Ramos (cell line): ENCODE data around the gene IKZF2.

ENCODE experiments used
- in situ Hi-C: fragments of 300-500 bp; cut with MboI; formaldehyde crosslinking; loops from one replicate; pipeline ENCODE4 v1.14.3; 2022; ENCODE audit warnings: low sequenced_read_pairs; ENCODE audit not compliant: unreplicated experiment

The IKZF2 gene

DNA sequence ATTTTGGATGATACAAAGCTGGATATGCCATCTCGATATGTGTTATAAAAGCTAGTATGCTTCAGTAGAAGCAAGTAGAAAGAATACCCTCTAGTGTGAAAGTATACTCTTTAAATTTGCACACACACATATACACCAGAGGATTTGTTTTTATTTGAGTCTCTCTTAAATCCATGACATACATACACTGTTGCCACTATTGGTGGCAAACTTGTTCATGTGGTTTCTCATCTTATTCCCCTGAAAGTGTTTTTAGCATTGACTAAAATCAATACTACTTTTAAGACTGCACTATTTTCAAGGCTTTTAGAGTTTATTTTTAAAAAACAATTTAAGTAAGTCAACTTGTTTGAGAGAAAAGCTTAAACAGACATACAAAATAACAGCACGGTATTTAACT is 137.4 kb downstream of the IKZF2 start:
- in situ Hi-C loops: no loop called here

DNA sequence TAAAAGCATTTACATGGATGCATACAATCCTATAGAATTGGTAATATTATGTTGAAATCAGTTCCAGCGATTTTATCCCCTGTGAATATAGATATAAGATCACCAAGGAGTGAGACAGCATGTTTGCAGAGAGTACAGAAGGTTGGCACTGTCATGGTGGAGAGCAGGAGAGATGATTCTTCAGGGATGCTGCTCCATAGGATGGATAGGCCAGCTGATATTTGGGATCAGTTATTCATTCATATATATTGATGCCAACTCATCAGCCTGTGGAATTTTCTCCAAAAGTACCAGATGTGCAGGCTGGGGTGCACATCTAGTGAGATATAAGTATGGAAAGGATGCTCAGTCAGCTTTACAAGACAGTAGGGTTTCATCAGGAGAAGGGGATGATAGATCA is 139.9 kb downstream of the IKZF2 start:
- in situ Hi-C loops: no loop called here

DNA sequence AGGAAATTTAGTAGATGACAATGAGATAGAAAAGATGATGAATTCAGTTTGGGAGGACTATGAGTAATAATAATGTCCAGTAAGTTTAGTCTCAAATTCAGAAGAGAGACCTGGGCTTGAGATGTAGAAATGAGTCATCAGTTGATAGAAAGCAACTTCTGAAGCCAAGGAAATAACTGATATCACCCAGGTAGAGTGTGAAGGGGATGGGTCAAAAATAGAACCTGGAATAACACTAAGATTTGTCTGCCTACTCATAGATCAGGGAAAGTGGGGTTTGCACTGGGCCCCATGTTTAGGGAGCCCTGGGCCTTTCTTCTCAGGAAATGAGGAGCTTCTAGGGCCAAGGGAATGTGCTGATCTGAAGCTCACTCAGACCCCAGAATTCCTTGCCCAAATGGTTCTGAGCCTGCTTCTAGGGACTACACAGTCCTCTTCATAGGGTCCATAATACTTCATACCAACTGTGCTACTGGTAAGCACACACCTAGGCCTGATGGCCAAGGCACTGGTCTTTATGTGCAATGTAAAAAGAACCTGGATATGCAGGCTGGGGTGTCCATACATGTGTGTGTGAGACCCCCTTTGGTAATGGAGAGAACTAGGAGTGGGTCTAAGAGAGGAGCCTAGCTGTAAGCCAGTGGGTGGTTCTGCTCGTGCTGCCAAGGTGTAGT is 141.2 kb downstream of the IKZF2 start:
- in situ Hi-C loops: no loop called here

DNA sequence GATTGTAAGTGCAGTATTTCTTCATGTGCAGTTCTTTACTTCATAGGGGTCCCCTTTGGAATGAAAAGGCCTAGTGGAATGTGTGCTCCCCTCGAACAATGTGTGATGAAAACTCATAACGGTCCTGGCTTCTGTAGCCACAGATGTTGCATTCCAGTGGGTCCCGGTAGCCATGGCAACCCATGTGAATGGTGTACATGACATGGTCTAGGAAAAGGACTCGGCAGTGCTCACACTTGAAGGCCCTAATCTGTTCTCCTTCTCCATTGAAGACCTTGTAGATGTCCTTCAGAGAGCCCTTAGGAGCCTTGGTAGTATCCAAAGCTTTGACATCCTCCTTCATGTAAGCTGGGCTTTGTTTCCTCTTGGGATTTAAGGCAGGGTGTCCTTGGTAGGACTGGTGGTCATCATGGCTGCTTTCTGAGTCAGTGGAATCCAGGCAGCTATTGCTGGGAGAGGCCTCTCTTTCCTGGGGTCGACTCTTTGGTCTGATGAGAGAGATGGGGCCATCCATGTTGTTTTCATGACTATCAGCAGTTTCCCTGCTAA is 144.0 kb downstream of the IKZF2 start:
- in situ Hi-C loops: no loop called here

DNA sequence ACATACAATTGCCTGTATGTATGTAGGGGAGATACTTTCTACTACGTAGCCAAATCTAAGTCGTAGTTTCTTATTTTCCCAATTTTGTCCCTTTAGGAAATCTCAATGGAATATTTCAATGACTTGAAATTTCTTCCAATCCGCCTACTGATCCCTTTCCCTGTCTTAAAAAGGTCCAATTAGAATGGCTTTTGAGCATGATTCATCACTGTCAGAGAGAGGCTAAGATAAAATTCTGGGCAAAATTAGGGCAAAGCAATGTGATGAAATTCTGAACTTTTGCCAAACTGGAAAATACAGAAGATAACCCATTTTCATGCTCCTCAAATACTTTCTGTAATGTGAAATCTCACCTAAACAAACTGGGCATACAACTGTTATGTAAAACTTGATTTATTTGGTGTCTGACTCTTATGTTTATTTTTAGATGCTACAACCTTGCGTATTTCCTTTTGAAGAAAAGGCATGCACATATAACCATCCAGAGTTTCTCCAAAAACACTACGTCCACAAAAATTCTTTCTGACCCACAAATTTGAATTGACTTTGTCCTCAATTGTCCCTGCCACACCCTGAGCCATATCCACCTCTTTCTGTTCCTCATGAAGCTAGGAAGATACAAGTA is 147.1 kb downstream of the IKZF2 start:
- in situ Hi-C loops: no loop called here

DNA sequence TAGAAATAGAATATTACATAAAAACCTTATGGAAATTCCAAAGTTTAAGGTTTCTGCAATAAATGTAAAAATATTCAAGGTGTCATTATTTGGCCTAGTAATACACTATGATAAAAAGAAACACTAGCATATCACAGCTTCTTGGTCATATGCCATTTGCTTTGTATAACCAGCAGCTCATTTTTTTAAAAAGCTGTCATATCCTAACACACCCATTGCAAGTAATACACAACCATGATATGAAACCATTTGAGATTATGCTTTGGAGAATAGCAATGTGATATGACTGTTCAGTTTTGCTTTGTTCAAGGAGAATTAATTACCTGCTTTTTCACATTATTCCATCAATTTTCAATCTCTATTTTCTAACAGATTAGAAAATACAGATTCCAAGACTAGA is 149.0 kb downstream of the IKZF2 start:
- in situ Hi-C loops: no loop called here

DNA sequence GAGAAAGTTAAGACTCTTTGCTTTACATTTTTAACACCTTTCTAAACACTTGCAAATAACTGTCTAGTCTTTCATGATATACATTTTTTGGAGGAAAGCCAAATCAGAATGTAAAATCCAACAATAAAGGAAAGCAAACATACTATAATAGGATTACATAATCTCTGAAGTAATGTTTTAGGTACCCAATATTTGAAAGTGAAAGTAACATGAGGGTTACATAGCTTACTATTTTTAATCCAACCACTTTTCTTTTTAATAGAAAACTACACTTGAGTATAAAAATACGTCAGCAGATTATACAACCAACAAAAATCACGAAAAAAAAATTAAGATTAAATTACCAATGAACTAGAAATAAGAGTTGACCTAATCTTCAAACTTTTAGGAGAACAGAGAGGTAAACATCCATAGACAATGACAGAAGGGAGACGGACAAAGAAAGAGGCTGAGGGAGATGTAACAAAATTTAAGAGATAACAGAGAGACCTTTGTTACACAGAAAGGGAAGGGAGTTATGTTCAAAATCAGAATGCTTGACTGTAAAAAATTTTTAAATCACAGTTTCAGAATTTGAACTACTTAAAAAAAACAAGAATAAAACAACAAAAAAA is 150.0 kb downstream of the IKZF2 start:
- in situ Hi-C loops: no loop called here

DNA sequence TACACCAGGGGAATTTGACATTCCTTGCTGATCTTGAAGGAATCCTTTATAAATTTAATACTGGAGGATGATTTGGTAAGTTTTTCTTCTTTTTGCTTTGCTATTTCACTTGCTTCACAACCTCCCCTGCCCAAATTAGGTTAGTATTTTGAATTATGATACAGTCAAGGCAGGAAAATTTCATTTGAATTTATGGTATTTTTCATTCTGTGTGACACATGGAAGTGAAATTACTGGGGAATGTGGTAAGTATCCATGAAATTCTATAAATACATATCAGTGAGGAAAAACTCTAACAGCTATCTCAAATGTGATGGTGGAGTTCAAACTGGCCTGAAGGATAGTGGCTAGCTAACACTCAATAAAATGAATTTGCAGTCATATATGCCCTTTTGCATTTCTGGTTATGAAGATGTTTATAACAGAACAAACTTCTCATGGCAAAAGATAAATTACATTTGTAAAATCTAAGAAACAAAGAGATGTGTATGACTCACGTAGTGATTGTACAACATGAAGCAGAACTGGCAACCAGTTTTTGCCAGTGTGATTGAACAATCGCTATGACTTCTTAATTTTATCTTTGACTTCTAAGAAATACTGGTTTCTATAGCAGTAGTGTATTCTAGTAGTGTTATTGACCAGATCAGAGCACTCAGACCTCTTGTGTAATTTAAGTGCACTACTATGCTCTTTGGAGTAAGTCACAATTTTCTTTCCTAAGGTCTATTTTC is 152.6 kb downstream of the IKZF2 start:
- in situ Hi-C loops: no loop called here

DNA sequence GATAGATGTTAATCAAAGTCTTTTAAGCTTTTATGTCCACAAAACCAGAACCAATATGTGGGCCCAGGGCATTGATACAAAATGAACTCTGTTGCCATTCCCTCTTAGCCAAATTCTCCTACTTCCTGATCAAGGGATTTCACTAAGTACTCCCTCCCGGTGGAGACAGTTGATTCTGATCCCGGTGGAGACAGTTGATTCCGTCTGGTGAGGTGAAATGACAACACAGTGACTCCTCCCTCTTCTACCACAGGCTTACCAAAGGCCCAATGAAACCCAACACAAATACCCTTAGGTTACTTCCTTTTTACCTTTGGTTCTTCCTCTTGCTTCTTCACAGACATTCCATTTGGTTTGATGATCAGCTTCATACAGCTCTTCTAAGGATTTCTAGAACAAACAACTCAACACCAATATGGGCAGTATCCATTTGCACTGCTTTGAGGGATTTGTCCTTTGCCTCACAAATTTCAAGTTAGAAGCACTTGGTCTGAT is 153.8 kb downstream of the IKZF2 start:
- in situ Hi-C loops: no loop called here

DNA sequence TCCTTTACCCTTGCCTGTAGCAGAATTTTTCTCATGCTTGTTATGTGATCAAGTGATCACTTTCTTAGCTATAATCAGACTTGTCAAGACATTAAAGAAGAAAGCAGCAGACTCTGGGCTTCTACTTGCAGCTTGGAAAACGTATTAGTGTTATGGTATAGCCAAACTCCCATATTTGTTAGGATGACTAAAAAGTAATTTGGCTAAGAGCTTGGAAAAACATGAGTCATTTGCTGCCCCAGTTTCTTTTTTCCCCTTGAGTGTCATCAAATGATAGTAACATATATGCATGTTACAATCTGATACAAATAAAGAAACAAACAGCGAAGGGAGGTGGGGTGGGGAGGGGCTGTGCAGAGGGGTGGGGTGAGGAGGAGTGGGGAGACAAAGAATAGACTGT is 155.5 kb downstream of the IKZF2 start:
- in situ Hi-C loops: no loop called here

DNA sequence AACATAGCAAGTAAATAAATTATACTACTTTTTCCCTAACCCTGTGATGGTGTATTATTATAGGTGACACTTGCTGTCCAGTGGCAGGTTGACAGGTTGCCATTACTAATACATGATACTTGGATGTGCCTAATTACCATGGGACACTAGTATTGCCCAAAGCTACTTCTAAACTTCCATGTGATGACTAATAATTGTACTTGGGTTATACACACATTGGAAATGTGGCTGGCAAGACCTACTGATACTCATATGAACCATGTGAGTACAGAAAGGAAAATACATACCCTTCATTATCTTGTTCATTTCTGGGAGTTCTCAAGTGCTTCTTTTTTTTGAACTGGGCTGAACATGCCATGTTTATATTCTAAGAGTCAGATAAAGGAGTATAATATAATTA is 156.4 kb downstream of the IKZF2 start:
- in situ Hi-C loops: no loop called here

DNA sequence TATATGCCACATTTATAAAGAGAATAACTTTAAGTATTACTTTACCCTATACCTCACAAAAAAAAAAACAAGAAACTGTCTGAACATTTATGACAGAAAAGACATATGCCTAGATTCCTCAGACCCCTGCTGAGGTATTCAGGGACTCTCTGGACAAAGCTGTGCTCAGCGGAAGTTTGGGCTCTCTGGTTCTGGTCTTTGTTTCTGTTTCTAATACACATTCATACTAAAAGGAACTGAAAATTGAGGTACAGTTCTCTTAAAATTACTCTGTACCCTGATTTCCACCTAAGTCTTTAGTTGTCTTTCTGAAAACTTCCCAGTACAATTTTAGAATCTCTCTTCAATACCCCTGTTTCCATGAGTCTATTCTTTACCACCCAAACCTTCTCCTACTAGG is 160.3 kb downstream of the IKZF2 start:
- in situ Hi-C loops: no loop called here

DNA sequence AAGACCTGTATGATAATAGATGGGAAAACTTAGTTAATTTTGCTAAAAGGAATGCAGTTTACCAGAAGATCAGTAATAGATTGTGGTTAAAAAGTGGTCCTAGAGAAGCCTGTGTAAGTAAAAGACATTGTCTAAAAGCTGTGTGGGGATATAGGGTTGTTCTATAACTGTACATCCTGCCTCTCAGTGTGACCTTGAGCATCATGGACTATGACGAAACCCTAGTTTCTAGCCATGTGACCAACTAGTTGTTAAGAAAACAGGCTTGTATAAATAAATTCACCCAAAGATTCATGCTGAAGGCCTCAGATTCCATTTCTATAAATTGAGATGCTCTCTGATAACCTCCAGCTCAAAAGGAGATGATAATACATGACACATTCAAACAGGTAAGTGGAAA is 160.7 kb downstream of the IKZF2 start:
- in situ Hi-C loops: no loop called here

DNA sequence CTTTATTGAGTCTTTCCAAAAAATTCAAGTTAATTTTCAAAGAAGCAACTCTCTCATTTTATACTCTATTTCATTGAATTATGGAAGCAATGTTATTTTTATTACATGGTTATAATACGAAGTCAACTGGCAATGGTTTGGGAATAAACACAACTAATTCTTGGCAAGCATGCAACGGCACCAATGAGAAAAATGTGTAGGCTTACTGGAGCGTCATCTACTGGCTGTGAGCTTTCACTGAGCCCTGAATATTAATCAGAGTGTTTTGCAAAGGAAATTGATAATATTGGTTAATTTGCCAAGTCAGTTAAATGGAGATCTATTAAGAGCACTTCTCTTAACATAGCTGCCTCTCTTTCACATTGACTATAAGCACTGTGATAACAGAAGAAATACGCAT is 163.9 kb downstream of the IKZF2 start:
- in situ Hi-C loops: no loop called here

DNA sequence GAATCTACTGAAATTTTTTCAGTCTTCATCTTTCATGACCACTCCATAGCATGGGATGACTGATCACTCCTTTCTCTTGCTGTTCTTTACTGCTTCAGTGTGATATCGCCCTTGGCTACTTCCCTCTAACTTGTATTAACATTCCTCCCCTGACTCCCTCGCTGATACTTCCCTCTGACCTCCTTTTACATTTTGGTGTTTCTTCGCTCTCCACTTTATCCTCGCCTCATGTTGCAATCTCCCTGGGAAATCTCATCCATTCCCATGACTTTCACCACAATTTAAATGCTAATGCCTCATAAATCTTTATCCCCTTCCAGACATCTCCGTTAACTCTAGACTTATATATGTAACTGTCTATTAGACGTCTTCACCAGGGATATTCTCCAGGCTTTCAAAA is 167.3 kb downstream of the IKZF2 start:
- in situ Hi-C loops: no loop called here

DNA sequence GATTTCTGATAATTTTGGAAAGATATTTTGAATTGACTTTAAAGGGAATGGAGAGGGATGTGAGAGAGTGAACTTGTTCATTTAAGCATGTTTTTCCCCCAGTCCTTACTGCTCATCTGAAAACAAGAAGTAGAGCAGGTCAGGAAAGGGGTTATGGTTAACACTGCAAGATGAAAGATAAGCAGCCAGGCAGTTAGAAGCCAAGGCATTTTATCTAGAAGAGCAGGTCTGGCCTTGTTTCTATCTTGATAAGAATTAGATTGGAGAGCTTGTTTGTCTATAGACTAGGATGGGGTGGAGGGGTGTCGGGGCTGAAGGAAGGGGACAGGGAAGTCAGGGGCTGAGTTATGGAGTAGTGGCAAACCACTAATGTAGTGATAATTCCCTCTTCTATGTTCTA is 171.6 kb downstream of the IKZF2 start:
- in situ Hi-C loops: no loop called here

DNA sequence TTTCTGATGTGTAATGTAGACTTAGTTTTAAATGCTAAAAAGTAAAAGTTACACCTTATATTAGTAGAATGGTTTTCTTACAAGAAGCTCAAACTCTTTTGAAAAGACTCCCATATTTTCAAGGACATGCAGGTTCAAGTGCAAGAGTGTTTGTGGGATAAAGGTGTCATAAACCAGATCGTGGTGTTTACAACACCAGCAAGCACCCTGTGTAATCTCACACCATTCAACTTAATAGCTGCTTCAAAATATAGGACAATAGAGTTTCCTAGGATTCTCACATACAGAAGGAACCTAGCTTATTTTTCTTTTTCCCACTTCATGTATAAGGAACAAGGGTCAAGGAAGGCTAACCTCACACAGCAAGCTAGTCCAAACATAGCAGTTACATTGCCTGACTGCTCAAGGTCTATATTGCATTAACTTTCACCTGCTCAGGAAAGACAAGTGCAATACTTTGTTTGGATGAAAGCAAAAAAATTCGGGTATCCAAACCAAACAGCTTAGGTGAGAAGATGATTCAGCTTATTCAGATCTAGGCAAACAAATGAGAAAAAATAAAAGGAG is 172.3 kb downstream of the IKZF2 start:
- in situ Hi-C loops: no loop called here

DNA sequence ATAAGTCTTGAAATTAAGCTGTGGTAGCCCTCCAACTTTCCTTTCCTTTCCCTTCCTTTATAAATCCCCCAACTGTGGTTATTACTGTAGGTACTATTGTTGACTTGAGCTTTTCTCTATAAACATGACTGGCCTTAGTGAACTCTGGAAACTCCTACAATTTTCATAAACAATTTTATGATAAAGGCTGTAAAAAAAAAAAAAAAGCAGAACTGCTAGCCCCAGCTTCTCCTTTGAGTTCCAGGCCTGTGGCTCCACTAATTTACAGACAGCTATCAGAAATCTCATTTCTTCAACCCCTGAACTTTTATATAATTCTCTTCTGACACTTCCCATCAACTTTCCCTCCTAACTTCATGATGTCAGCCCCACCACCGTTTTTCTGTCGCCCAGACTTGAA is 174.3 kb downstream of the IKZF2 start:
- in situ Hi-C loops: no loop called here

DNA sequence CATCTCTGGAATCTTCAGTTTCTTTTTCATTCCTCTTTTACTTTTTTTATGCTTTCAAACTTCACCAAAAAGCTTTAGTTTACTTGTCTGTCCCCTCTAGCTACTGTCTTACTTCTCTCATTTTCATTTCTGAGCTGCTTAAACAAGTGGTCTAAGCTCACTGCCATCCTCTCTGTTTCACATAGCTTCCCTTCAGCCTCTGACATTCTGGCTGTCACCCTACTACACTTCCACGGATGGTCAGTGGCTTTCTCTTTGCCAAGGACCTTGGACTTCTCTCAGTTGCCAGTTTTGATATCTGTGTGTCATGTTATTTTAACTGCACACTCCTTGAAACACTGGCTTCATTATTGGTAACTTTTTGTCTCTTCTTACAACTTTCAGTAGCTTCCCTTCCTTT is 176.1 kb downstream of the IKZF2 start:
- in situ Hi-C loops: no loop called here

DNA sequence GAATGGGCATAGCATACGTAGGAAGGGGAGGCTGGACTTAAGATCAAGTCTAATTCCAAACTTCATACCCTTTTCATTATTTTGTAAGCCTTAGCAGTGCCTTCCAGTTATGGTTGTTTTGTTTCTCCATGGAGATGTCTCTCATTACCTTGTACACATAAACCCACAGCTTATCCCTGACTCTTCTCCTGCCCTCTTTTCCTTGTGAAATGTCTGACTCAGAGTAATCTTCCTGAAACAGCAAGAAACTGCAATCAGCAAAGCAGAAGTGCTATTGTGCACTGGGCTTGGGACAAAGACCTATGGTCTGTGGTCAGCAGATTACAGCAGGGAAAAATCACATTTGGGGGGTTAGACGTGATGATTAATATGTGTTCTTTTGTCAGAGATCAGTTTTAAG is 176.7 kb downstream of the IKZF2 start:
- in situ Hi-C loops: no loop called here

DNA sequence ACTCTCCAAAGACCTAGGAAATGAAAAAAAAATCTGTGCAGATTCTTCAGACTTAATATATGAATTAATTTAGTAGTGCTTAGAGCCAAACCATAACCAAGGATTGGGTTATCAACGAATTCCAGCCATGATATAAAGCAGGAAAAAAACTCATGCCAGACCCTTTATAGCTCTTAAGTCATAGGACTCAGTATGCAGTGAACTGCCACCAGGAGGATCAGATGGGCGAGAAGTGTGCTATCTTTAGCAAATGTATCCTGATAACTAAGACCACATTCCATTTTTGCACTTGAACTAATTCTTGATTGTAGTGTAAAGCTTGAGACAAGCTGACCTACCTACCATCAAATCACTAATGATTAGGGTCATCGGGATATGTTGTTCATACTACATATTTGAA is 178.1 kb downstream of the IKZF2 start:
- in situ Hi-C loops: no loop called here
